ENCODE data around the gene DCPS. TPM values are rescaled to one million over a fixed set of nuclear protein-coding genes. Genes with fewer than 3 reads are reported as not detected.
A peak's percentile ranks its signal among the peaks of the same experiment; 100 is the strongest.

Gene DCPS
- total RNA-seq, 1 donor from 2014 or later = 11.2 TPM

DNA sequence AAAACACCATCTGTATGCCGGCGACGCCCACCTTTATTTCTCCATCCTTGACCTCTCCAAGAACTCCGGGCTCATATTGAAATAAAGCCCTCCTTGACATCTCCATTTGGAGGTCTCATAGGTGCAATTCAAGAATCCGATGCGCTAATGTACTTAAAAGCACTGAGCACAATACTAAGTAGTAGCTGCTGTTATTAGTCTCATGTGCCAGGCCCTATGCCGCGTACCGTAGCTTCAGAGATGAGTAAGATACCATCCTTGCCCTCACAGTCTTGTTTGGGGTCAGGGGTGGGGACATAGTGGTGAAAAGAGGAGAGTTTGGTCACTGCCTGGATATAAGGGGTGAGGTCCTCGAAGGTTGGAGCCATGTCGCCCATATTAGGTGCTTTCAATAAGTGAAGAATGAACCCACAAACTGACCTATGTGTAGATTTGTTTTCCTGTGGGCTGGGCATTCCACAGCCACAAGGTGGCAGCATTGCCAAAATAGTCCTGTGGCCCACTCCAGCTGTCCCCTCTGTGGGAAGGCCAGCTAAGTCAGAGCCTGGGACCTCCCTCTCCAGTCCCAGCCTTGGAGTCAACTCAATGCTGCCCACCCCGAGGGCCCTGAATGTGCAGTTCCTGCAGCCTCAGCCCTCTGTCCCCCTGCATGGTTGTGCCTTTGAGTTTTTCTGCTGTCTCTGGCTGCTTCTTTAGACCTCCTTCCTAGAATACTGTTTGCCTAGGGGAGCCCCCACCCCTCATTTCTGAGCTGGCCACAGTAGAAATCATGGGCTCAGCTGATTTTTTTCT lies 6.5 kb downstream of the DCPS start:
- Mint-ChIP-seq H3K27ac (ENCODE audit: unreplicated experiment) (peak overlapping the region; percentile 51), H3K4me1 (ENCODE audit: unreplicated experiment) (peaks cover 49% of the 10 kb centered on the region), H3K27me3 (ENCODE audit: unreplicated experiment) (no peaks in the 10 kb centered on the region), H3K9me3 (ENCODE audit: unreplicated experiment) (no peaks in the 10 kb centered on the region), H3K4me3 (ENCODE audit: unreplicated experiment) (no peak overlapping the region), H3K36me3 (ENCODE audit: unreplicated experiment) (peaks cover 6% of the 10 kb centered on the region)
- TF ChIP-seq, protein P1, sequence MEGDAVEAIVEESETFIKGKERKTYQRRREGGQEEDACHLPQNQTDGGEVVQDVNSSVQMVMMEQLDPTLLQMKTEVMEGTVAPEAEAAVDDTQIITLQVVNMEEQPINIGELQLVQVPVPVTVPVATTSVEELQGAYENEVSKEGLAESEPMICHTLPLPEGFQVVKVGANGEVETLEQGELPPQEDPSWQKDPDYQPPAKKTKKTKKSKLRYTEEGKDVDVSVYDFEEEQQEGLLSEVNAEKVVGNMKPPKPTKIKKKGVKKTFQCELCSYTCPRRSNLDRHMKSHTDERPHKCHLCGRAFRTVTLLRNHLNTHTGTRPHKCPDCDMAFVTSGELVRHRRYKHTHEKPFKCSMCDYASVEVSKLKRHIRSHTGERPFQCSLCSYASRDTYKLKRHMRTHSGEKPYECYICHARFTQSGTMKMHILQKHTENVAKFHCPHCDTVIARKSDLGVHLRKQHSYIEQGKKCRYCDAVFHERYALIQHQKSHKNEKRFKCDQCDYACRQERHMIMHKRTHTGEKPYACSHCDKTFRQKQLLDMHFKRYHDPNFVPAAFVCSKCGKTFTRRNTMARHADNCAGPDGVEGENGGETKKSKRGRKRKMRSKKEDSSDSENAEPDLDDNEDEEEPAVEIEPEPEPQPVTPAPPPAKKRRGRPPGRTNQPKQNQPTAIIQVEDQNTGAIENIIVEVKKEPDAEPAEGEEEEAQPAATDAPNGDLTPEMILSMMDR (IDR thresholded peaks at IDR 0.05) = peak; percentile 92
- DNase-seq (ENCODE audit: extremely low spot score, unreplicated experiment) = peak; percentile 91

GRCh38 chr11:126310992-126311310 lies 7.1 kb downstream of the DCPS start:
- Mint-ChIP-seq H3K9me3 (ENCODE audit: unreplicated experiment) (no peaks in the 10 kb centered on the region), H3K36me3 (ENCODE audit: unreplicated experiment) (peaks cover 8% of the 10 kb centered on the region), H3K27ac (ENCODE audit: unreplicated experiment) (no peak overlapping the region), H3K4me1 (ENCODE audit: unreplicated experiment) (peaks cover 46% of the 10 kb centered on the region), H3K4me3 (ENCODE audit: unreplicated experiment) (no peak overlapping the region), H3K27me3 (ENCODE audit: unreplicated experiment) (no peaks in the 10 kb centered on the region)
- DNase-seq (ENCODE audit: extremely low spot score, unreplicated experiment) = no peak
- TF ChIP-seq, protein P1 (IDR thresholded peaks at IDR 0.05) = no peak

DNA sequence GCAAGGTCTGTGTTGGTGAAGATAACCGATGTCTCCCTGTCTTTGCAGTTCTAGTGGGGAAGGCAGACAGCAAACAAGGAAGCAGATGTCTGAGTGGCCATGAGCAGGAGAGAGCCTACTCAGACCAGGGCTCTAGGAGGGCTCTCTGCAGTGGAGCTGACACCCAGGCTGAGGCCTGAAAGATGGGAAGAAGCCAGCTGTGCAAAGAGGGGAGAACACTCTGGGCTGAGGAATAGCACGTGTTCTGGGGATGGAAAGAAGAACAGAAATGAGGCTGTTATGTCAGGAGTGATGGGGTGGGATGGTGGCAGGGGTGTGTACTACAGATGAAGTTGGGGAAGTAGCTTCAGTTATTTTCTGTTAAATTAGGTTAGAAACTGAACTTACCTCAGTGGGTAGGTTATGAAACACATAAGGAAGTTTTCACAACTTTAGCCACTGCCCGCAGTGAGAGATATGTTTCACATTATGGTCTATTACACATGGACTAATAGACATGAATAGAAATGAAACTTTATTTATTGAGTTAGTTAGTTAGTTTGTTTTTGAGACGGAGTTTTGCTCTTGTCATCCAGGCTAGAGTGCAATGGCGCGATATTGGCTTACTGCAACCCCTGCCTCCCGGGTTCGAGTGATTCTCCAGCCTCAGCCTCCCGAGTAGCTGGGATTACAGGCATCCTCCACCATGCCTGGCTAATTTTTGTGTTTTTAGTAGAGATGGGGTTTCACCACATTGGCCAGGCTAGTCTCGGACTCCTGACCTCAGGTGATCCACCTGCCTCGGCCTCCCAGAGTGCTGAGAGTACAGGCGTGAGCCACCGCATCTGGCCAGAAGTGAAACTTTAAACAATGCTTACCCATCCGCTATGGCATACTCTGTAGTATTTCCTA lies 7.8 kb downstream of the DCPS start:
- Mint-ChIP-seq H3K27me3 (ENCODE audit: unreplicated experiment) (no peaks in the 10 kb centered on the region), H3K4me1 (ENCODE audit: unreplicated experiment) (peaks cover 46% of the 10 kb centered on the region), H3K27ac (ENCODE audit: unreplicated experiment) (no peak overlapping the region), H3K36me3 (ENCODE audit: unreplicated experiment) (peaks cover 14% of the 10 kb centered on the region), H3K4me3 (ENCODE audit: unreplicated experiment) (no peak overlapping the region), H3K9me3 (ENCODE audit: unreplicated experiment) (no peaks in the 10 kb centered on the region)
- TF ChIP-seq, protein P1 (IDR thresholded peaks at IDR 0.05) = no peak
- DNase-seq (ENCODE audit: extremely low spot score, unreplicated experiment) = no peak

DNA sequence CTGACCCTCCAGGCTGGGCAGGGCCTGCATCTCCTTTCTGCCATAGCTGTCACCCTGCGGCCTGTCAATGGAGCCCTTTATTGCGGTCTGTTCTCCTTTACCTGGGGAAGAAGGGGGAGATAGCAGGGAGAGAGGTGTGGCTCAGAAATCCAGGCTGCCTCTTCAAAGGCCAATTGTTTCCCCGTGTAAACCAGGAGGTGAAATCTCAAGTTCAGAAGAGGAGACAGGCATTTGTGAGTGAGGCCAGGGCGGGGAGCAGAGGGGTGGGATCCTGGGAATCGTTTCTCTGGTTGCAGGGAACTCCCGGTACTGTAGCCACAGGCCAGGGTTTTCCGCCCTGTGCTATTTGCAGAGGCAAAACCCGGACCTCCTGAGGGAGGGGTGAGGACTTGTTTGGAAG lies 9.1 kb downstream of the DCPS start:
- H3K4me3 Mint-ChIP-seq (ENCODE audit: unreplicated experiment) = no peak overlapping the region
- no peaks in the 10 kb centered on the region for H3K9me3 Mint-ChIP-seq (ENCODE audit: unreplicated experiment)
- peaks cover 14% of the 10 kb centered on the region for H3K36me3 Mint-ChIP-seq (ENCODE audit: unreplicated experiment)
- H3K4me1 Mint-ChIP-seq (ENCODE audit: unreplicated experiment) = peaks cover 48% of the 10 kb centered on the region
- TF ChIP-seq, protein P1 (IDR thresholded peaks at IDR 0.05) = no peak
- H3K27me3 Mint-ChIP-seq (ENCODE audit: unreplicated experiment) = no peaks in the 10 kb centered on the region
- DNase-seq (ENCODE audit: extremely low spot score, unreplicated experiment) = no peak
- H3K27ac Mint-ChIP-seq (ENCODE audit: unreplicated experiment) = no peak overlapping the region

DNA sequence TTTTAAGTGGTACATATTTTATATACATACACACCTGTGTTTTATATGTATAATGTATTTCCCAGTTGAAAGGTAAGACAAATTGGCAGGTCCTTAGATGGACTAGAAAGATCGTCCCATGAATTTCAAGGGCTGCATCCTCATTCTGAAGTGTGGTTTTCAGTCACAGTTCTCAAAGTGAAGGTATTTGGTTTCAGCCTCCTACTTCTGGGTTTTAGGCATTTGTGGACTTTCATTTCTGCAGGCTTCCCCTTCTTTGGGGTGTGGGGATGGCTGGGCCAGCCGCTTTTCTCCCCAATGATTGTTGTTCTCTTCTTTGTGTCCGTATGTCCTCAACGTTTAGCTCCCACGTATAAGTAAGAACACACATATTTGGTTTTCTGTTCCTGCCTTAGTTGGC lies 10.0 kb downstream of the DCPS start:
- Mint-ChIP-seq H3K9me3 (ENCODE audit: unreplicated experiment) (no peaks in the 10 kb centered on the region), H3K27ac (ENCODE audit: unreplicated experiment) (no peak overlapping the region), H3K36me3 (ENCODE audit: unreplicated experiment) (peaks cover 14% of the 10 kb centered on the region), H3K4me3 (ENCODE audit: unreplicated experiment) (no peak overlapping the region), H3K27me3 (ENCODE audit: unreplicated experiment) (no peaks in the 10 kb centered on the region), H3K4me1 (ENCODE audit: unreplicated experiment) (peaks cover 49% of the 10 kb centered on the region)
- TF ChIP-seq, protein P1 (IDR thresholded peaks at IDR 0.05) = no peak
- DNase-seq (ENCODE audit: extremely low spot score, unreplicated experiment) = no peak
